Panc1 (cell line): ENCODE measurements around the gene MAML1. TPM values are rescaled to one million over a fixed set of nuclear protein-coding genes. Genes with fewer than 3 reads are reported as not detected.

Source experiments
- ATAC-seq: fragments of 200-7000 bp; cut with Tn5 transposase; 2 replicates; pipeline ENCODE4 v1.9.1; 2020; ENCODE audit warnings: mild to moderate bottlenecking, moderate library complexity
- BruUV-seq: library from RNA; stranded (reverse); fragments of 400-500 nt; replicated peaks from 2 replicates; lab custom pipeline; 2021; lab: Mats Ljungman, UMichigan
- CTCF ChIA-PET: fragments of 300-600 bp; sonication (Branson Sonifier 250); formaldehyde crosslinking; loops from one replicate; lab custom pipeline; 2022; ENCODE audit warnings: antibody characterized with exemption; lab: Charles Lee
- POLR2A ChIA-PET: fragments of 300-600 bp; sonication (Branson Sonifier 250); formaldehyde crosslinking; loops from one replicate; lab custom pipeline; 2022; ENCODE audit warnings: antibody characterized with exemption; lab: Charles Lee
- DNase-seq: peaks from one replicate; pipeline ENCODE4 v3.0.0-alpha.2; 2010; ENCODE audit warnings: low read depth, low spot score
- H3K27ac ChIP-seq: 2 replicates; pipeline ENCODE4 v1.5.1; 2011; ENCODE audit warnings: mild to moderate bottlenecking, low read length, inconsistent platforms
- H3K27me3 ChIP-seq: fragments of 200-500 bp; sonication (Bioruptor generic); 2 replicates; pipeline ENCODE4 v1.6.0; 2014; ENCODE audit warnings: low read length, inconsistent platforms; ENCODE audit not compliant: control insufficient read depth, insufficient read depth
- H3K36me3 ChIP-seq: fragments of 200-500 bp; sonication (Bioruptor generic); 2 replicates; pipeline ENCODE4 v1.5.1; 2014; ENCODE audit warnings: inconsistent platforms, mild to moderate bottlenecking, low read length, moderate library complexity; ENCODE audit not compliant: control insufficient read depth, insufficient read depth
- H3K4me1 ChIP-seq: 2 replicates; pipeline ENCODE4 v1.5.1; 2011; ENCODE audit warnings: inconsistent platforms, mild to moderate bottlenecking, low read length, moderate library complexity; ENCODE audit not compliant: control insufficient read depth, insufficient read depth
- H3K4me3 ChIP-seq, 2 experiments: 2 replicates each; pipeline ENCODE4 v1.5.1; 2011 to 2012; ENCODE audit warnings: low read depth in 2 of 2, low read length in 2 of 2, mild to moderate bottlenecking in 2 of 2, inconsistent platforms in 1 of 2, moderate library complexity in 1 of 2
- H3K9me3 ChIP-seq: fragments of 200-500 bp; sonication (Bioruptor generic); 2 replicates; pipeline ENCODE4 v1.5.1; 2014; ENCODE audit warnings: low read depth, mild to moderate bottlenecking, inconsistent platforms, low read length, moderate library complexity; ENCODE audit not compliant: control insufficient read depth, insufficient read depth
- CTCF ChIP-seq: fragments of 450-650 bp; IDR thresholded peaks from 2 replicates; pipeline ENCODE4 v1.5.1; 2017; ENCODE audit warnings: mild to moderate bottlenecking
- POLR2AphosphoS5 ChIP-seq: IDR thresholded peaks from 2 replicates; pipeline ENCODE4 v1.6.1; 2012; ENCODE audit warnings: mild to moderate bottlenecking, low read depth, low read length, moderate library complexity
- SIN3A ChIP-seq: IDR thresholded peaks from 2 replicates; pipeline ENCODE4 v1.6.1; 2012; ENCODE audit warnings: low read depth, mild to moderate bottlenecking, low read length, moderate library complexity, borderline replicate concordance; ENCODE audit not compliant: insufficient read depth
- TCF7L2 ChIP-seq: IDR thresholded peaks from 2 replicates; pipeline ENCODE4 v1.6.1; 2011; ENCODE audit warnings: mild to moderate bottlenecking, low read depth, low read length, inconsistent platforms
- in situ Hi-C: cut with HindIII; loops from 2 replicates; pipeline ENCODE4 v1.10.0; 2016; ENCODE audit warnings: low sequenced_read_pairs, low pct_unique_long_range_greater_than_20kb
- intact Hi-C: fragments of 100-400 bp; cut with micrococcal nuclease; formaldehyde crosslinking; loops from one replicate; pipeline ENCODE4 v1.10.0; 2022; ENCODE audit not compliant: unreplicated experiment
- total RNA-seq: library from RNA; stranded (reverse); gene quantifications from one replicate; pipeline ENCODE4 v1.2.1, GENCODE V29; 2021; ENCODE audit not compliant: unreplicated experiment
- TF ChIP-seq, protein P1 (sequence below), 2 experiments: IDR thresholded peaks; 2 replicates each; pipeline ENCODE4 v1.6.1; 2011 to 2012; ENCODE audit warnings: low read depth in 2 of 2, control low read depth in 1 of 2, low read length in 1 of 2, mild to moderate bottlenecking in 1 of 2, moderate library complexity in 1 of 2; ENCODE audit not compliant: insufficient read depth in 1 of 2

MAML1 gene
- total RNA-seq, 1 experiment from 2014 or later: 31.3 TPM

GRCh38 chr5:179694561-179694960 is 38.1 kb upstream of the MAML1 start:
- no TSS peak for BruUV-seq
- H3K9me3 ChIP-seq: no peaks in the 10 kb centered on the region
- H3K4me1 ChIP-seq: peaks cover 9% of the 10 kb centered on the region; the same call in 1 of the 2 replicates
- TF ChIP-seq CTCF: no peak
- no peak for TF ChIP-seq SIN3A
- TF ChIP-seq POLR2AphosphoS5: no peak
- TF ChIP-seq TCF7L2: no peak
- TF ChIP-seq, protein P1, sequence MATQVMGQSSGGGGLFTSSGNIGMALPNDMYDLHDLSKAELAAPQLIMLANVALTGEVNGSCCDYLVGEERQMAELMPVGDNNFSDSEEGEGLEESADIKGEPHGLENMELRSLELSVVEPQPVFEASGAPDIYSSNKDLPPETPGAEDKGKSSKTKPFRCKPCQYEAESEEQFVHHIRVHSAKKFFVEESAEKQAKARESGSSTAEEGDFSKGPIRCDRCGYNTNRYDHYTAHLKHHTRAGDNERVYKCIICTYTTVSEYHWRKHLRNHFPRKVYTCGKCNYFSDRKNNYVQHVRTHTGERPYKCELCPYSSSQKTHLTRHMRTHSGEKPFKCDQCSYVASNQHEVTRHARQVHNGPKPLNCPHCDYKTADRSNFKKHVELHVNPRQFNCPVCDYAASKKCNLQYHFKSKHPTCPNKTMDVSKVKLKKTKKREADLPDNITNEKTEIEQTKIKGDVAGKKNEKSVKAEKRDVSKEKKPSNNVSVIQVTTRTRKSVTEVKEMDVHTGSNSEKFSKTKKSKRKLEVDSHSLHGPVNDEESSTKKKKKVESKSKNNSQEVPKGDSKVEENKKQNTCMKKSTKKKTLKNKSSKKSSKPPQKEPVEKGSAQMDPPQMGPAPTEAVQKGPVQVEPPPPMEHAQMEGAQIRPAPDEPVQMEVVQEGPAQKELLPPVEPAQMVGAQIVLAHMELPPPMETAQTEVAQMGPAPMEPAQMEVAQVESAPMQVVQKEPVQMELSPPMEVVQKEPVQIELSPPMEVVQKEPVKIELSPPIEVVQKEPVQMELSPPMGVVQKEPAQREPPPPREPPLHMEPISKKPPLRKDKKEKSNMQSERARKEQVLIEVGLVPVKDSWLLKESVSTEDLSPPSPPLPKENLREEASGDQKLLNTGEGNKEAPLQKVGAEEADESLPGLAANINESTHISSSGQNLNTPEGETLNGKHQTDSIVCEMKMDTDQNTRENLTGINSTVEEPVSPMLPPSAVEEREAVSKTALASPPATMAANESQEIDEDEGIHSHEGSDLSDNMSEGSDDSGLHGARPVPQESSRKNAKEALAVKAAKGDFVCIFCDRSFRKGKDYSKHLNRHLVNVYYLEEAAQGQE (IDR thresholded peaks at IDR 0.05; ENCODE audit: insufficient read depth in 1 of 2, low read depth in 2 of 2, low read length in 1 of 2): no peak
- no peaks in the 10 kb centered on the region for H3K27me3 ChIP-seq
- in situ Hi-C loops: no loop called here
- no peak for DNase-seq
- POLR2A ChIA-PET: interaction anchor here (0.7 kb wide), 1 partner anchor 128 kb away, joined by 6 read pairs; no protein-coding TSS in a partner anchor
- CTCF ChIA-PET: interaction anchor here (0.7 kb wide), 1 partner anchor 154 kb away, joined by 3 read pairs; no protein-coding TSS in a partner anchor
- no peak for ATAC-seq
- no peak overlapping the region for H3K27ac ChIP-seq
- intact Hi-C loops: no loop called here
- no peak overlapping the region for H3K4me3 ChIP-seq
- H3K36me3 ChIP-seq: peaks cover 4% of the 10 kb centered on the region; the same call in 1 of the 2 replicates

- peaks cover 13% of the 10 kb centered on the region; the same call in 1 of the 2 replicates for H3K36me3 ChIP-seq
- DNase-seq: no peak
- POLR2A ChIA-PET: interaction anchor here (0.6 kb wide), 1 partner anchor 16 kb away, joined by 9 read pairs; the partner anchor contains the start of gene CBY3
- in situ Hi-C loops: no loop called here
- no peaks in the 10 kb centered on the region for H3K9me3 ChIP-seq
- no peak overlapping the region for H3K4me3 ChIP-seq
- intact Hi-C loops: no loop called here
- no peak overlapping the region for H3K27ac ChIP-seq
- BruUV-seq: no TSS peak
- no peak for ATAC-seq
- CTCF ChIA-PET: no interaction called here
- peaks cover 14% of the 10 kb centered on the region; the same call in 1 of the 2 replicates for H3K4me1 ChIP-seq
- no peak for TF ChIP-seq TCF7L2
- no peak for TF ChIP-seq POLR2AphosphoS5
- TF ChIP-seq, protein P1 (IDR thresholded peaks at IDR 0.05; ENCODE audit: insufficient read depth in 1 of 2, low read depth in 2 of 2, low read length in 1 of 2): no peak
- no peak for TF ChIP-seq CTCF
- no peak for TF ChIP-seq SIN3A
- no peaks in the 10 kb centered on the region for H3K27me3 ChIP-seq
Observed at GRCh38 chr5:179696603-179697002, 36.0 kb upstream of the MAML1 start.
